Measurements from ENCODE around the gene CST7. TPM values are rescaled to one million over a fixed set of nuclear protein-coding genes. Genes with fewer than 3 reads are reported as not detected.
A peak's percentile ranks its signal among the peaks of the same experiment; 100 is the strongest.
"Not testable (repeated sequence)": the region's sequence is repeated elsewhere in the genome, so short reads cannot be mapped to it uniquely, and the experiment has no call there.

CST7 gene
- polyA plus RNA-seq, 4 donors, result 0.89 to 4.9 (median 2.8) TPM

GRCh38 chr20:24999568-24999967 is 50.5 kb downstream of the CST7 start:
- Histone ChIP-seq H3K36me3 (ENCODE audit: control insufficient read depth in 3 of 3, insufficient read depth in 2 of 3, low read depth in 1 of 3, low read length in 3 of 3) (peaks cover 0 to 3% (median 2%) of the 10 kb centered on the region in 3 donors), H3K4me1 (ENCODE audit: control insufficient read depth in 3 of 3, insufficient read depth in 2 of 3, low read depth in 1 of 3, low read length in 2 of 3) (peaks cover 2 to 38% (median 7%) of the 10 kb centered on the region in 3 donors), H3K4me3 (ENCODE audit: low read depth in 1 of 3, low read length in 3 of 3) (no peak overlapping the region), H3K9me3 (ENCODE audit: control insufficient read depth in 2 of 2, insufficient read depth in 1 of 2, low read depth in 1 of 2, low read length in 1 of 2) (no peaks in the 10 kb centered on the region), H3K27ac (ENCODE audit: low read depth in 1 of 3, low read length in 2 of 3) (no peak overlapping the region), H3K27me3 (ENCODE audit: control insufficient read depth in 3 of 3, insufficient read depth in 3 of 3, low read length in 3 of 3) (no peaks in the 10 kb centered on the region)
- DNase-seq (no peak), FAIRE-seq (no peak)
- WGBS, 3 donors, result 88 to 91% (median 88%) methylated on average over 4 of the region's 4 CpGs

- Histone ChIP-seq H3K9me3 (ENCODE audit: control insufficient read depth in 2 of 2, insufficient read depth in 1 of 2, low read depth in 1 of 2, low read length in 1 of 2) (no peaks in the 10 kb centered on the region), H3K4me1 (ENCODE audit: control insufficient read depth in 3 of 3, insufficient read depth in 2 of 3, low read depth in 1 of 3, low read length in 2 of 3) (peaks cover 2 to 34% (median 6%) of the 10 kb centered on the region in 3 donors), H3K36me3 (ENCODE audit: control insufficient read depth in 3 of 3, insufficient read depth in 2 of 3, low read depth in 1 of 3, low read length in 3 of 3) (peaks cover 0 to 8% (median 6%) of the 10 kb centered on the region in 3 donors), H3K27ac (ENCODE audit: low read depth in 1 of 3, low read length in 2 of 3) (no peak overlapping the region), H3K4me3 (ENCODE audit: low read depth in 1 of 3, low read length in 3 of 3) (no peak overlapping the region), H3K27me3 (ENCODE audit: control insufficient read depth in 3 of 3, insufficient read depth in 3 of 3, low read length in 3 of 3) (no peaks in the 10 kb centered on the region)
- DNase-seq, result peak; percentile 66 to 83
- no peak for FAIRE-seq
- WGBS, 3 donors, result 23 to 45% (median 27%) methylated on average over 4 of the region's 4 CpGs
Observed at GRCh38 chr20:25000268-25000801, 51.3 kb downstream of the CST7 start.

- not testable (repeated sequence) for FAIRE-seq; H3K27ac ChIP-seq (ENCODE audit: low read depth in 1 of 3, low read length in 2 of 3); H3K9me3 ChIP-seq (ENCODE audit: control insufficient read depth in 2 of 2, insufficient read depth in 1 of 2, low read depth in 1 of 2, low read length in 1 of 2); H3K27me3 ChIP-seq (ENCODE audit: control insufficient read depth in 3 of 3, insufficient read depth in 3 of 3, low read length in 3 of 3); DNase-seq; H3K4me3 ChIP-seq (ENCODE audit: low read depth in 1 of 3, low read length in 3 of 3)
- Histone ChIP-seq H3K4me1 (ENCODE audit: control insufficient read depth in 3 of 3, insufficient read depth in 2 of 3, low read depth in 1 of 3, low read length in 2 of 3) (peaks cover 2 to 30% (median 6%) of the 10 kb centered on the region in 3 donors), H3K36me3 (ENCODE audit: control insufficient read depth in 3 of 3, insufficient read depth in 2 of 3, low read depth in 1 of 3, low read length in 3 of 3) (peaks cover 0 to 17% (median 16%) of the 10 kb centered on the region in 3 donors)
- 91 to 92% (median 91%) methylated on average over 4 of the region's 4 CpGs for WGBS, 3 donors
Observed at GRCh38 chr20:25001323-25001722, 52.3 kb downstream of the CST7 start.

- H3K27ac ChIP-seq (ENCODE audit: low read depth in 1 of 3, low read length in 2 of 3), result no peak overlapping the region
- no peaks in the 10 kb centered on the region for H3K27me3 ChIP-seq (ENCODE audit: control insufficient read depth in 3 of 3, insufficient read depth in 3 of 3, low read length in 3 of 3)
Observed at GRCh38 chr20:25003002-25003401, 53.9 kb downstream of the CST7 start.

GRCh38 chr20:25005220-25005619 is 56.2 kb downstream of the CST7 start:
- Histone ChIP-seq H3K4me3 (ENCODE audit: low read depth in 1 of 3, low read length in 3 of 3) (no peak overlapping the region), H3K4me1 (ENCODE audit: control insufficient read depth in 3 of 3, insufficient read depth in 2 of 3, low read depth in 1 of 3, low read length in 2 of 3) (no peaks in the 10 kb centered on the region), H3K9me3 (ENCODE audit: control insufficient read depth in 2 of 2, insufficient read depth in 1 of 2, low read depth in 1 of 2, low read length in 1 of 2) (no peaks in the 10 kb centered on the region), H3K36me3 (ENCODE audit: control insufficient read depth in 3 of 3, insufficient read depth in 2 of 3, low read depth in 1 of 3, low read length in 3 of 3) (peaks cover 2 to 53% (median 41%) of the 10 kb centered on the region in 3 donors), H3K27me3 (ENCODE audit: control insufficient read depth in 3 of 3, insufficient read depth in 3 of 3, low read length in 3 of 3) (no peaks in the 10 kb centered on the region), H3K27ac (ENCODE audit: low read depth in 1 of 3, low read length in 2 of 3) (no peak overlapping the region)
- DNase-seq (no peak), FAIRE-seq (no peak)
- 68 to 80% (median 80%) methylated on average over 2 of the region's 2 CpGs for WGBS, 3 donors

More at GRCh38 chr20:25003002-25003401, 53.9 kb downstream of the CST7 start:
- WGBS, 3 donors, result 76 to 95% (median 88%) methylated on average over 1 of the region's 1 CpG
- FAIRE-seq (no peak), DNase-seq (no peak)
- peaks cover 2 to 14% (median 2%) of the 10 kb centered on the region in 3 donors for H3K4me1 ChIP-seq (ENCODE audit: control insufficient read depth in 3 of 3, insufficient read depth in 2 of 3, low read depth in 1 of 3, low read length in 2 of 3)
- no peaks in the 10 kb centered on the region for H3K9me3 ChIP-seq (ENCODE audit: control insufficient read depth in 2 of 2, insufficient read depth in 1 of 2, low read depth in 1 of 2, low read length in 1 of 2)
- H3K36me3 ChIP-seq (ENCODE audit: control insufficient read depth in 3 of 3, insufficient read depth in 2 of 3, low read depth in 1 of 3, low read length in 3 of 3), result peaks cover 2 to 31% (median 28%) of the 10 kb centered on the region in 3 donors
- H3K4me3 ChIP-seq (ENCODE audit: low read depth in 1 of 3, low read length in 3 of 3), result no peak overlapping the region

- Histone ChIP-seq H3K27me3 (ENCODE audit: control insufficient read depth in 3 of 3, insufficient read depth in 3 of 3, low read length in 3 of 3) (no peaks in the 10 kb centered on the region), H3K27ac (ENCODE audit: low read depth in 1 of 3, low read length in 2 of 3) (no peak overlapping the region), H3K36me3 (ENCODE audit: control insufficient read depth in 3 of 3, insufficient read depth in 2 of 3, low read depth in 1 of 3, low read length in 3 of 3) (peaks cover 2 to 58% (median 43%) of the 10 kb centered on the region in 3 donors), H3K9me3 (ENCODE audit: control insufficient read depth in 2 of 2, insufficient read depth in 1 of 2, low read depth in 1 of 2, low read length in 1 of 2) (no peaks in the 10 kb centered on the region), H3K4me3 (ENCODE audit: low read depth in 1 of 3, low read length in 3 of 3) (no peak overlapping the region), H3K4me1 (ENCODE audit: control insufficient read depth in 3 of 3, insufficient read depth in 2 of 3, low read depth in 1 of 3, low read length in 2 of 3) (no peaks in the 10 kb centered on the region)
- WGBS, 3 donors, result 85 to 88% (median 87%) methylated on average over 8 of the region's 8 CpGs
- no peak for FAIRE-seq
- DNase-seq, result no peak
Observed at GRCh38 chr20:25005661-25006060, 56.6 kb downstream of the CST7 start.

GRCh38 chr20:25006431-25007167 is 57.5 kb downstream of the CST7 start:
- H3K27me3 ChIP-seq (ENCODE audit: control insufficient read depth in 3 of 3, insufficient read depth in 3 of 3, low read length in 3 of 3), result no peaks in the 10 kb centered on the region
- no peak overlapping the region for H3K27ac ChIP-seq (ENCODE audit: low read depth in 1 of 3, low read length in 2 of 3)
- WGBS, 3 donors, result 83 to 89% (median 87%) methylated on average over 12 of the region's 12 CpGs
- H3K9me3 ChIP-seq (ENCODE audit: control insufficient read depth in 2 of 2, insufficient read depth in 1 of 2, low read depth in 1 of 2, low read length in 1 of 2), result no peaks in the 10 kb centered on the region
- FAIRE-seq (no peak), DNase-seq (no peak)
- peaks cover 2 to 67% (median 47%) of the 10 kb centered on the region in 3 donors for H3K36me3 ChIP-seq (ENCODE audit: control insufficient read depth in 3 of 3, insufficient read depth in 2 of 3, low read depth in 1 of 3, low read length in 3 of 3)
- H3K4me3 ChIP-seq (ENCODE audit: low read depth in 1 of 3, low read length in 3 of 3), result no peak overlapping the region
- H3K4me1 ChIP-seq (ENCODE audit: control insufficient read depth in 3 of 3, insufficient read depth in 2 of 3, low read depth in 1 of 3, low read length in 2 of 3), result no peaks in the 10 kb centered on the region

GRCh38 chr20:25007491-25008305 is 58.6 kb downstream of the CST7 start:
- 94 to 97% (median 95%) methylated on average over 22 of the region's 22 CpGs for WGBS, 3 donors
- Histone ChIP-seq H3K36me3 (ENCODE audit: control insufficient read depth in 3 of 3, insufficient read depth in 2 of 3, low read depth in 1 of 3, low read length in 3 of 3) (peaks cover 7 to 76% (median 48%) of the 10 kb centered on the region in 3 donors), H3K27me3 (ENCODE audit: control insufficient read depth in 3 of 3, insufficient read depth in 3 of 3, low read length in 3 of 3) (no peaks in the 10 kb centered on the region), H3K4me1 (ENCODE audit: control insufficient read depth in 3 of 3, insufficient read depth in 2 of 3, low read depth in 1 of 3, low read length in 2 of 3) (no peaks in the 10 kb centered on the region), H3K27ac (ENCODE audit: low read depth in 1 of 3, low read length in 2 of 3) (no peak overlapping the region), H3K4me3 (ENCODE audit: low read depth in 1 of 3, low read length in 3 of 3) (no peak overlapping the region), H3K9me3 (ENCODE audit: control insufficient read depth in 2 of 2, insufficient read depth in 1 of 2, low read depth in 1 of 2, low read length in 1 of 2) (no peaks in the 10 kb centered on the region)
- DNase-seq (no peak), FAIRE-seq (no peak)

Data from small intestine (tissue), 7 donors.